Skeletal muscle tissue (tissue), 4 donors: ENCODE results near the gene ASB18. TPM values are rescaled to one million over a fixed set of nuclear protein-coding genes. Genes with fewer than 3 reads are reported as not detected.

Experiments
- H3K27ac ChIP-seq: one replicate; pipeline ENCODE4 v1.7.0; 2013; ENCODE audit warnings: mild to moderate bottlenecking, low read depth, low read length, inconsistent platforms
- H3K27me3 ChIP-seq, 3 donors: one replicate each; pipeline ENCODE4 v1.7.0; 2013; ENCODE audit warnings: low read length in 3 of 3; ENCODE audit not compliant: control insufficient read depth in 3 of 3, insufficient read depth in 3 of 3
- H3K36me3 ChIP-seq, 3 donors: one replicate each; pipeline ENCODE4 v1.7.0; 2013; ENCODE audit warnings: low read length in 3 of 3; ENCODE audit not compliant: control insufficient read depth in 3 of 3, insufficient read depth in 3 of 3
- H3K4me1 ChIP-seq, 3 donors: one replicate each; pipeline ENCODE4 v1.7.0; 2013; ENCODE audit warnings: low read length in 3 of 3, mild to moderate bottlenecking in 3 of 3; ENCODE audit not compliant: control insufficient read depth in 3 of 3, insufficient read depth in 3 of 3
- H3K4me3 ChIP-seq, 3 donors: one replicate each; pipeline ENCODE4 v1.7.0; 2013; ENCODE audit warnings: low read length in 3 of 3
- H3K9ac ChIP-seq, 3 donors: one replicate each; pipeline ENCODE4 v1.7.0; 2013; ENCODE audit warnings: low read length in 3 of 3, mild to moderate bottlenecking in 3 of 3, moderate library complexity in 2 of 3, low read depth in 1 of 3
- H3K9me3 ChIP-seq, 3 donors: one replicate each; pipeline ENCODE4 v1.7.0; 2013; ENCODE audit warnings: low read length in 3 of 3; ENCODE audit not compliant: control insufficient read depth in 3 of 3
- total RNA-seq: library from RNA; depleted of rRNA; stranded (reverse); fragments of >200 nt; gene quantifications from one replicate; pipeline ENCODE4 v1.2.3, GENCODE V29; 2014
- donor health status: Osteomylitis.

The ASB18 gene
- total RNA-seq, 1 donor from 2014 or later, result 3.1 TPM

- no peak overlapping the region for H3K9ac ChIP-seq
- no peak overlapping the region for H3K27ac ChIP-seq
- peaks cover 57 to 64% (median 62%) of the 10 kb centered on the region in 3 donors for H3K27me3 ChIP-seq
- H3K4me1 ChIP-seq, result peaks cover 6 to 18% (median 9%) of the 10 kb centered on the region in 3 donors
- no peak overlapping the region for H3K4me3 ChIP-seq
- H3K9me3 ChIP-seq, result no peaks in the 10 kb centered on the region
- H3K36me3 ChIP-seq, result no peaks in the 10 kb centered on the region
Measured at GRCh38 chr2:236179236-236180075, 84.8 kb downstream of the ASB18 start.

GRCh38 chr2:236178890-236179235 lies 85.3 kb downstream of the ASB18 start:
- Histone ChIP-seq H3K4me3 (peak overlapping the region in 1 of 3 donors; percentile 15), H3K27me3 (peaks cover 63 to 70% (median 68%) of the 10 kb centered on the region in 3 donors), H3K9ac (no peak overlapping the region), H3K4me1 (peaks cover 6 to 18% (median 9%) of the 10 kb centered on the region in 3 donors), H3K27ac (no peak overlapping the region), H3K9me3 (no peaks in the 10 kb centered on the region), H3K36me3 (no peaks in the 10 kb centered on the region)

- H3K4me3 ChIP-seq, result peak overlapping the region; percentile 15 to 60 (median 41)
- no peak overlapping the region for H3K9ac ChIP-seq
- peaks cover 70 to 77% (median 74%) of the 10 kb centered on the region in 3 donors for H3K27me3 ChIP-seq
- peaks cover 6 to 18% (median 12%) of the 10 kb centered on the region in 3 donors for H3K4me1 ChIP-seq
- H3K27ac ChIP-seq, result no peak overlapping the region
- no peaks in the 10 kb centered on the region for H3K36me3 ChIP-seq
- no peaks in the 10 kb centered on the region for H3K9me3 ChIP-seq
Measured at GRCh38 chr2:236177967-236178889, 86.0 kb downstream of the ASB18 start.

GRCh38 chr2:236177604-236177966 lies 86.6 kb downstream of the ASB18 start:
- Histone ChIP-seq H3K27me3 (peaks cover 76 to 83% (median 81%) of the 10 kb centered on the region in 3 donors), H3K4me3 (peak overlapping the region in 2 of 3 donors; percentile 15 to 60), H3K27ac (no peak overlapping the region), H3K4me1 (peaks cover 6 to 19% (median 13%) of the 10 kb centered on the region in 3 donors), H3K36me3 (no peaks in the 10 kb centered on the region), H3K9ac (no peak overlapping the region), H3K9me3 (no peaks in the 10 kb centered on the region)

GRCh38 chr2:236176951-236177350 lies 87.3 kb downstream of the ASB18 start:
- Histone ChIP-seq H3K9me3 (no peaks in the 10 kb centered on the region), H3K36me3 (no peaks in the 10 kb centered on the region), H3K27ac (no peak overlapping the region), H3K27me3 (peaks cover 82 to 90% (median 87%) of the 10 kb centered on the region in 3 donors), H3K4me1 (peaks cover 9 to 22% (median 16%) of the 10 kb centered on the region in 3 donors), H3K4me3 (no peak overlapping the region), H3K9ac (no peak overlapping the region)

- no peak overlapping the region for H3K27ac ChIP-seq
- no peaks in the 10 kb centered on the region for H3K9me3 ChIP-seq
- peaks cover 9 to 25% (median 20%) of the 10 kb centered on the region in 3 donors for H3K4me1 ChIP-seq
- H3K9ac ChIP-seq, result no peak overlapping the region
- no peak overlapping the region for H3K4me3 ChIP-seq
- peaks cover 84 to 90% (median 88%) of the 10 kb centered on the region in 3 donors for H3K27me3 ChIP-seq
- no peaks in the 10 kb centered on the region for H3K36me3 ChIP-seq
Measured at GRCh38 chr2:236176417-236176816, 87.8 kb downstream of the ASB18 start.

- no peak overlapping the region for H3K4me3 ChIP-seq
- no peaks in the 10 kb centered on the region for H3K36me3 ChIP-seq
- peaks cover 88 to 93% (median 89%) of the 10 kb centered on the region in 3 donors for H3K27me3 ChIP-seq
- no peaks in the 10 kb centered on the region for H3K9me3 ChIP-seq
- no peak overlapping the region for H3K9ac ChIP-seq
- no peak overlapping the region for H3K27ac ChIP-seq
- peaks cover 9 to 27% (median 23%) of the 10 kb centered on the region in 3 donors for H3K4me1 ChIP-seq
Measured at GRCh38 chr2:236175548-236176150, 88.6 kb downstream of the ASB18 start.

GRCh38 chr2:236173729-236174607 lies 90.2 kb downstream of the ASB18 start:
- Histone ChIP-seq H3K27ac (no peak overlapping the region), H3K9ac (no peak overlapping the region), H3K27me3 (peaks cover 89 to 97% (median 90%) of the 10 kb centered on the region in 3 donors), H3K36me3 (no peaks in the 10 kb centered on the region), H3K9me3 (no peaks in the 10 kb centered on the region), H3K4me1 (peaks cover 8 to 29% (median 20%) of the 10 kb centered on the region in 3 donors), H3K4me3 (no peak overlapping the region)
